A673 (cell line): ENCODE results near the gene TST.

Source experiments
- EZH2 ChIP-seq: fragments of 200-600 bp; sonication (generic); IDR thresholded peaks from 2 replicates; pipeline ENCODE4 v1.6.1; 2017; ENCODE audit warnings: borderline replicate concordance, low read depth, mild to moderate bottlenecking, mixed read lengths, antibody characterized with exemption, low read length; ENCODE audit not compliant: poor library complexity, severe bottlenecking
- TF ChIP-seq, protein P1 (sequence below): fragments of 300-800, 200-600 bp; sonication (generic); conservative IDR thresholded peaks from 2 replicates; pipeline ENCODE4 v1.5.1; 2017; ENCODE audit warnings: low read depth, mild to moderate bottlenecking, antibody characterized with exemption, low read length, moderate library complexity, mixed read lengths

DNA sequence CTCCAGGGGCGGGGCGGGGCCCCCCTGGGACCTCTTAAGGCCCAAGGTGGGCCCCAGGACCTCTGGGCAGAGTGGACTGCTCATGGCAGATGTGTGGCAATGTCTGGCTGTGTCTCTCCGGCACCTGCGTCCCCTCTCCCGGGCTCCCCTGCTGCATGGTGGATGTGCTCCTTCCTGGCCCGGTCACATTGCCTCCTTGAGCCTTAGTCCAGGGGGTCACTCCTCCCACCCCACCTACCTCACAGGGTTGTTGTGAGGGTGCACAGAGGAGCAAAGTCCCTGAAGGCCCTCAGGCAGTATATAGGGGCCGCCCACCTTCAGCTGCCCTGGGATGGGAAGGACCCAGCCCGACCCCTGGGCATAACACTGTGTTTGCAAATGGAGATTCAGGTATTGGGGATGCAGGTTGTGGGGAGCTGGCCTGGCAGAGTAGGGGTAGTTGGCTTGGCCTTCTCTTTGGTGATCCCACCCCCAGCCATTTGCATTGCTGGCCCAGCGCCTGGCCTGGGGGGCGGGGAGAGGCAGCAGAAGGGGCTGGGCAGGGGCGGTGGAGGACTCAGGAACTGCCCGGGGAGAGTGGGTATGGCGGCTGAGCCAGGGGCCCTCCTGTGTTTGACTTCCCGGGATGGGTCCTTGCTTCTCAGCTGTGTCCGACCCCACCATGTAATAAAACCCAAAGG is 43.6 kb upstream of the TST start:
- TF ChIP-seq EZH2: no peak
- TF ChIP-seq, protein P1, sequence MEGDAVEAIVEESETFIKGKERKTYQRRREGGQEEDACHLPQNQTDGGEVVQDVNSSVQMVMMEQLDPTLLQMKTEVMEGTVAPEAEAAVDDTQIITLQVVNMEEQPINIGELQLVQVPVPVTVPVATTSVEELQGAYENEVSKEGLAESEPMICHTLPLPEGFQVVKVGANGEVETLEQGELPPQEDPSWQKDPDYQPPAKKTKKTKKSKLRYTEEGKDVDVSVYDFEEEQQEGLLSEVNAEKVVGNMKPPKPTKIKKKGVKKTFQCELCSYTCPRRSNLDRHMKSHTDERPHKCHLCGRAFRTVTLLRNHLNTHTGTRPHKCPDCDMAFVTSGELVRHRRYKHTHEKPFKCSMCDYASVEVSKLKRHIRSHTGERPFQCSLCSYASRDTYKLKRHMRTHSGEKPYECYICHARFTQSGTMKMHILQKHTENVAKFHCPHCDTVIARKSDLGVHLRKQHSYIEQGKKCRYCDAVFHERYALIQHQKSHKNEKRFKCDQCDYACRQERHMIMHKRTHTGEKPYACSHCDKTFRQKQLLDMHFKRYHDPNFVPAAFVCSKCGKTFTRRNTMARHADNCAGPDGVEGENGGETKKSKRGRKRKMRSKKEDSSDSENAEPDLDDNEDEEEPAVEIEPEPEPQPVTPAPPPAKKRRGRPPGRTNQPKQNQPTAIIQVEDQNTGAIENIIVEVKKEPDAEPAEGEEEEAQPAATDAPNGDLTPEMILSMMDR: no peak
